ENCODE results near the gene RSPO3.
A peak's percentile ranks its signal among the peaks of the same experiment; 100 is the strongest.

Gene RSPO3

DNA sequence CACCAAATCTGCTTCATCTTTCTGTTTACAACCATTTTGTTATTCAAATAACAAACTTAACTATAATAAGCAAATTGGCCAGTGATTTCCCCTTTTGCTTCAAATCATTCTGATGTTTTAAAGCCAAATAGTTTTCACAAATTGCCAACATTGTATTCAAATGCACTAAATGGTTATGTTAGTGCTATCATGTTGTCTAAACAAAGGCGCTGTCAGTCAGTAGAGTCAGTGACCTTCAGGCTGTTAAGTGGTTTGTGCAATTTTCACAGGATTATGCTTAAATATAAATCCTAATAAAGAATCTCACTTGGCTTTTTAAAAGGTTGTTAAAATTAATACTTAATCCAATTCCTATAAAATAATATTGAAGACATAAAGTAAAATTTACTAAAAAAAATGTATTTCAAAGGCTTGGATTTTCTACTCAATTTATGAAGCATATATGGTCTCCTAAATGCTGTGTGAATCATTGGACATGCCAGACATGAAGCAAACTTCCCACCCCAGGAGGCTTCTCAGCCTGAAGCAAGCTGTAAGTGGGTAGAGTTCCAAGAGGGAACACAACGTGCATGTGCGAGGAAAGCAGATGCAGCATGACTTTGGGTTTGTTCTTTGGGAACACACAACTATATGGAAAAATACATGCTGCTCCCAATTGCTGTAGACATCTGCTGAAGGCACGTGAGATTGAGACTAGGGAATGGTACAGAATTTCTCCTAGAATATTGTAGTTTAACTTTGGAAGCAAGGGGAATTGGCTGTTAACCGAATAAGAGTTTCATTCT is 54.9 kb downstream of the RSPO3 start:
- no peak for DNase-seq

DNA sequence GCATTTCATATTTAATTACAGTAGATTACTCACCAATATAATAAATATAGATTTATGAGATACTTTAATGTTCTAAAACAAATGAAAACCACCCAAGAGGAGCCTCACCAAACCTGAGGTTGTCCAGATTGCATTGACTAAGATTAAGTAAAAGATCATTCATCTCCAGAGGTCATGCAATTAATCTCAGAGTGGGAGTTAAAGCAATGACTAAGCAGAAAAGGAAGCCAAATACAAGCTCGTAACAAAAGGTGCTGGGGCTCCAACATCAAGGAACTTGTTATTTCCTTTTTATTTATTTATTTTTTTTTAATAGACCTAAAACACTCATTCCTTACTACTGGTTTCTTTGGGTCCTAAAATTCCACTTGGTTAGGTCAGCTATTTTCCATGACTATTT is 57.7 kb downstream of the RSPO3 start:
- no CpG with 5 or more reads among the region's 1 CpG for WGBS (ENCODE audit: insufficient coverage)

More for the DNA sequence above, 54.9 kb downstream of the RSPO3 start:
- Histone ChIP-seq H3K4me3 (ENCODE audit: control insufficient read depth in 1 of 7, extremely low read depth in 1 of 7, insufficient read depth in 4 of 7, low read depth in 2 of 7, low read length in 6 of 7) (no peak overlapping the region), H3K9me3 (ENCODE audit: control extremely low read depth in 1 of 5, control insufficient read depth in 4 of 5, insufficient read depth in 2 of 5, low read depth in 1 of 5, low read length in 4 of 5) (no peaks in the 10 kb centered on the region), H3K36me3 (ENCODE audit: control insufficient read depth in 4 of 4, insufficient read depth in 4 of 4, low read length in 3 of 4) (no peaks in the 10 kb centered on the region), H3K27me3 (replicated peaks in 2 of 5; ENCODE audit: control insufficient read depth in 4 of 5, insufficient read depth in 5 of 5, low read length in 4 of 5) (peaks cover 0 to 4% (median 0%) of the 10 kb centered on the region in 5 experiments), H3K27ac (ENCODE audit: insufficient read depth in 1 of 2, low read depth in 1 of 2, low read length in 2 of 2, poor library complexity in 1 of 2, severe bottlenecking in 2 of 2) (no peak overlapping the region), H3K4me1 (ENCODE audit: control extremely low read depth in 1 of 4, control insufficient read depth in 4 of 4, insufficient read depth in 4 of 4, low read length in 3 of 4) (no peaks in the 10 kb centered on the region)
- POLR2A ChIA-PET = no interaction called here
- 83% methylated on average over 1 of the region's 5 CpGs for WGBS (ENCODE audit: insufficient coverage)
- CTCF ChIA-PET = no interaction called here

DNA sequence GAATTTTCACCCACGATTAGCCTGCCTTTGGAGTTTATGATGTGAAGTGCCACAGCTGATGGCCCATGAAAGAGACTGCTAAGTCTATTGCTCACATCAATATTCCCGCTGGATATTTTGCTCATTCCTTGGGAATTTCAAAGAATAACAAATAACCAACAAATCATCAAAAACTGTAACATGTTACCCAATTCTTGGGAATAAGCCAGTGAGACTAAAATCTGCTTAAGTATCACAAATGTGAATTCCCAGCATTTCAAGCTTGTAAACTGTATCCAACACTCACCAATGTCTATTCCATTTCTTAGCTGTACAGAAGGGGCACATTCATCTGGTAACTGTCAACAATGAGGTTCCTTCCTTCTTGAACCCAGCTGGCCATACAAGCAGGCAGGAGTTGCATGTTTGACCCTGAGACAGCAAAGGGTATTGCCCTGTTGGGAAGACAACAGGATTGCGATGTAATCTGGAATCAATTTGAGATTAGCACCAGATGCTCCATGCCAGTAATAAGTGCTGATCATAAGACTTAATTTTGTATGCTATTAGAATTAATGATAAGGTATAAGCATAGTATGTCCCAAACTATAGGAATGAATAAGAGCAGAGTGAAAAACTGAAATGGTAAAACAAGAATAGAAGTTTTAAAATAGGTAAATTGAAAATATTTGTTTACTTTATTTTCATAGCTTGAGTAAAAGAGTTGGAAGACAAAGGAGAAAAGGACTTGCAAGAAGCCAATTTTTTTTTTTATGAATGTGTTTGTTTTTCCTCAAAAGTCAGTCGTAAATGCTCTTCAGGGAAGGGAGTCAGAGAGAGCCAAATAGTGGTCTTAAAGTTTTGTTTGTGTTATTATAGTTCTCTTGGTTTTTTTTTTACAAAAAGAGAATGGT is 58.8 kb downstream of the RSPO3 start:
- CTCF ChIA-PET = interaction anchor here (1.7 kb wide), 1 partner anchor 11 kb away, joined by 7 read pairs; no protein-coding TSS in a partner anchor
- H3K27me3 ChIP-seq (replicated peaks in 2 of 5; ENCODE audit: control insufficient read depth in 4 of 5, insufficient read depth in 5 of 5, low read length in 4 of 5) = peaks cover 0 to 7% (median 0%) of the 10 kb centered on the region in 5 experiments
- H3K36me3 ChIP-seq (ENCODE audit: control insufficient read depth in 4 of 4, insufficient read depth in 4 of 4, low read length in 3 of 4) = no peaks in the 10 kb centered on the region
- H3K4me1 ChIP-seq (ENCODE audit: control extremely low read depth in 1 of 4, control insufficient read depth in 4 of 4, insufficient read depth in 4 of 4, low read length in 3 of 4) = no peaks in the 10 kb centered on the region
- WGBS (ENCODE audit: insufficient coverage) = 94% methylated on average over 3 of the region's 4 CpGs
- H3K27ac ChIP-seq (ENCODE audit: insufficient read depth in 1 of 2, low read depth in 1 of 2, low read length in 2 of 2, poor library complexity in 1 of 2, severe bottlenecking in 2 of 2) = no peak overlapping the region
- no peak for DNase-seq
- peaks cover 0 to 2% (median 0%) of the 10 kb centered on the region in 5 experiments for H3K9me3 ChIP-seq (ENCODE audit: control extremely low read depth in 1 of 5, control insufficient read depth in 4 of 5, insufficient read depth in 2 of 5, low read depth in 1 of 5, low read length in 4 of 5)
- H3K4me3 ChIP-seq (ENCODE audit: control insufficient read depth in 1 of 7, extremely low read depth in 1 of 7, insufficient read depth in 4 of 7, low read depth in 2 of 7, low read length in 6 of 7) = no peak overlapping the region
- POLR2A ChIA-PET = no interaction called here

More for the DNA sequence above, 57.7 kb downstream of the RSPO3 start:
- no peaks in the 10 kb centered on the region for H3K9me3 ChIP-seq (ENCODE audit: control extremely low read depth in 1 of 5, control insufficient read depth in 4 of 5, insufficient read depth in 2 of 5, low read depth in 1 of 5, low read length in 4 of 5)
- H3K4me3 ChIP-seq (ENCODE audit: control insufficient read depth in 1 of 7, extremely low read depth in 1 of 7, insufficient read depth in 4 of 7, low read depth in 2 of 7, low read length in 6 of 7) = no peak overlapping the region
- ChIA-PET POLR2A (no interaction called here), CTCF (interaction anchor here (1.7 kb wide), 1 partner anchor 12 kb away, joined by 7 read pairs; no protein-coding TSS in a partner anchor)
- no peaks in the 10 kb centered on the region for H3K36me3 ChIP-seq (ENCODE audit: control insufficient read depth in 4 of 4, insufficient read depth in 4 of 4, low read length in 3 of 4)
- peaks cover 0 to 7% (median 0%) of the 10 kb centered on the region in 5 experiments for H3K27me3 ChIP-seq (replicated peaks in 2 of 5; ENCODE audit: control insufficient read depth in 4 of 5, insufficient read depth in 5 of 5, low read length in 4 of 5)
- peak in 2 of 3 donors; percentile 15 to 16 for DNase-seq
- no peaks in the 10 kb centered on the region for H3K4me1 ChIP-seq (ENCODE audit: control extremely low read depth in 1 of 4, control insufficient read depth in 4 of 4, insufficient read depth in 4 of 4, low read length in 3 of 4)
- no peak overlapping the region for H3K27ac ChIP-seq (ENCODE audit: insufficient read depth in 1 of 2, low read depth in 1 of 2, low read length in 2 of 2, poor library complexity in 1 of 2, severe bottlenecking in 2 of 2)

DNA sequence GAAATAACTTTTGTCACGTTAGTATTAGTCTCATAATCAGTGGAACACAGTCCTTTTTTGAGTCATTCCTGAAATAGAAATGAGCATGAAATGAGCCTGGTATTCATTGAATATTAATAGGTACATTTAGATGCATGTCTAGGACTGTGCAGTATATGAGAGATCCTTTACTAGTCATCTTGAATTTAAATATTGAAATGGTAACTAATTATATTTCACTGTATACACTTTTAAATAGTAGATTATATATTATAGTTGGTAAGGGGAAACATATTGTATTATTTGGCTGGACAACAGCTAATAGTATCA is 59.4 kb downstream of the RSPO3 start:
- H3K36me3 ChIP-seq (ENCODE audit: control insufficient read depth in 4 of 4, insufficient read depth in 4 of 4, low read length in 3 of 4) = no peaks in the 10 kb centered on the region
- peaks cover 0 to 2% (median 0%) of the 10 kb centered on the region in 5 experiments for H3K9me3 ChIP-seq (ENCODE audit: control extremely low read depth in 1 of 5, control insufficient read depth in 4 of 5, insufficient read depth in 2 of 5, low read depth in 1 of 5, low read length in 4 of 5)
- ChIA-PET POLR2A (no interaction called here), CTCF (no interaction called here)
- H3K27me3 ChIP-seq (replicated peaks in 2 of 5; ENCODE audit: control insufficient read depth in 4 of 5, insufficient read depth in 5 of 5, low read length in 4 of 5) = peaks cover 0 to 7% (median 0%) of the 10 kb centered on the region in 5 experiments
- no peaks in the 10 kb centered on the region for H3K4me1 ChIP-seq (ENCODE audit: control extremely low read depth in 1 of 4, control insufficient read depth in 4 of 4, insufficient read depth in 4 of 4, low read length in 3 of 4)
- DNase-seq = no peak
- no peak overlapping the region for H3K27ac ChIP-seq (ENCODE audit: insufficient read depth in 1 of 2, low read depth in 1 of 2, low read length in 2 of 2, poor library complexity in 1 of 2, severe bottlenecking in 2 of 2)
- H3K4me3 ChIP-seq (ENCODE audit: control insufficient read depth in 1 of 7, extremely low read depth in 1 of 7, insufficient read depth in 4 of 7, low read depth in 2 of 7, low read length in 6 of 7) = no peak overlapping the region
- no CpG with 5 or more reads among the region's 1 CpG for WGBS (ENCODE audit: insufficient coverage)

DNA sequence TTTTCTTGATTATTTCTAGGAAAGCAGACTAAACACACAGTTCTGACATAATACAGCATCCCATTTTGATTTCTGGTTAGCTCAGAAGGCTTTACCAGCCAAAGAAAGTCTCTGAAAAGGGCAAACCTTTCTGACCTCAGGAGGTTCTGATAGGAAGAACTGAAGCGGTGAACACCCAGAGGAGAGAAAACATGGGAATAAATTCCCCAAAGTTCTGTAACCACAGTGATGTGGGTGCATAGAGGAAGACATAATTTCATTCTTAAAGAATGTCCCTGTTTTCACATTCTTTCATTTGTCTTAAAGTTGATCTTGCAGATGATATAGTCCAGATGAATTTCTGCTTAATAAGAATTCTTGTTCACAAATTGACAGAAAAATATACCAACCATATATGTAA is 60.3 kb downstream of the RSPO3 start:
- ChIA-PET CTCF (interaction anchor here (1.4 kb wide), 1 partner anchor 14 kb away, joined by 3 read pairs; no protein-coding TSS in a partner anchor), POLR2A (no interaction called here)
- DNase-seq = no peak
- Histone ChIP-seq H3K9me3 (ENCODE audit: control extremely low read depth in 1 of 5, control insufficient read depth in 4 of 5, insufficient read depth in 2 of 5, low read depth in 1 of 5, low read length in 4 of 5) (peaks cover 0 to 2% (median 0%) of the 10 kb centered on the region in 5 experiments), H3K4me1 (ENCODE audit: control extremely low read depth in 1 of 4, control insufficient read depth in 4 of 4, insufficient read depth in 4 of 4, low read length in 3 of 4) (no peaks in the 10 kb centered on the region), H3K27ac (ENCODE audit: insufficient read depth in 1 of 2, low read depth in 1 of 2, low read length in 2 of 2, poor library complexity in 1 of 2, severe bottlenecking in 2 of 2) (no peak overlapping the region), H3K36me3 (ENCODE audit: control insufficient read depth in 4 of 4, insufficient read depth in 4 of 4, low read length in 3 of 4) (no peaks in the 10 kb centered on the region), H3K27me3 (replicated peaks in 2 of 5; ENCODE audit: control insufficient read depth in 4 of 5, insufficient read depth in 5 of 5, low read length in 4 of 5) (peaks cover 0 to 7% (median 0%) of the 10 kb centered on the region in 5 experiments), H3K4me3 (ENCODE audit: control insufficient read depth in 1 of 7, extremely low read depth in 1 of 7, insufficient read depth in 4 of 7, low read depth in 2 of 7, low read length in 6 of 7) (no peak overlapping the region)
- no CpG with 5 or more reads among the region's 1 CpG for WGBS (ENCODE audit: insufficient coverage)

DNA sequence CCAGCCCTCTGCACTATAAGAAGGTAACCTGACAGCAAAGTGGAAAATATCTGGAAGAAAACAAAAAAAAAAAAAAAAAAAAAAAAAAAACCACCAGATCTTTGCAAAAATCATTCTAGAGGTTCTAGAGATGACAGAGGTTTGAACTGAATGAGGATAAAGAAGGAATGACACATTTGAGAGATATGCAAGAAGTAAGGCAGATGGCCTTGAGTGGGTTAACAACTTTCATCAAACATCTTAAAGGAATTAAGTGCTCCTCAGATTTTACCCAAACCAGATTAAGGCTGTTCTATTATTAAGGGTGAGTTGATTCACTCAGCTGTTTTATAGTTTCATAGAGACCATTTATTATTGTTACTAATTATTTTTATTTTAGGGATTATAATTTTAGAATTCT is 62.0 kb downstream of the RSPO3 start:
- H3K27ac ChIP-seq (ENCODE audit: insufficient read depth in 1 of 2, low read depth in 1 of 2, low read length in 2 of 2, poor library complexity in 1 of 2, severe bottlenecking in 2 of 2) = no peak overlapping the region
- H3K36me3 ChIP-seq (ENCODE audit: control insufficient read depth in 4 of 4, insufficient read depth in 4 of 4, low read length in 3 of 4) = no peaks in the 10 kb centered on the region
- H3K9me3 ChIP-seq (ENCODE audit: control extremely low read depth in 1 of 5, control insufficient read depth in 4 of 5, insufficient read depth in 2 of 5, low read depth in 1 of 5, low read length in 4 of 5) = peaks cover 0 to 2% (median 0%) of the 10 kb centered on the region in 5 experiments
- DNase-seq = no peak
- no peaks in the 10 kb centered on the region for H3K4me1 ChIP-seq (ENCODE audit: control extremely low read depth in 1 of 4, control insufficient read depth in 4 of 4, insufficient read depth in 4 of 4, low read length in 3 of 4)
- peaks cover 0 to 7% (median 0%) of the 10 kb centered on the region in 5 experiments for H3K27me3 ChIP-seq (replicated peaks in 2 of 5; ENCODE audit: control insufficient read depth in 4 of 5, insufficient read depth in 5 of 5, low read length in 4 of 5)
- no peak overlapping the region for H3K4me3 ChIP-seq (ENCODE audit: control insufficient read depth in 1 of 7, extremely low read depth in 1 of 7, insufficient read depth in 4 of 7, low read depth in 2 of 7, low read length in 6 of 7)
- ChIA-PET POLR2A (no interaction called here), CTCF (no interaction called here)

DNA sequence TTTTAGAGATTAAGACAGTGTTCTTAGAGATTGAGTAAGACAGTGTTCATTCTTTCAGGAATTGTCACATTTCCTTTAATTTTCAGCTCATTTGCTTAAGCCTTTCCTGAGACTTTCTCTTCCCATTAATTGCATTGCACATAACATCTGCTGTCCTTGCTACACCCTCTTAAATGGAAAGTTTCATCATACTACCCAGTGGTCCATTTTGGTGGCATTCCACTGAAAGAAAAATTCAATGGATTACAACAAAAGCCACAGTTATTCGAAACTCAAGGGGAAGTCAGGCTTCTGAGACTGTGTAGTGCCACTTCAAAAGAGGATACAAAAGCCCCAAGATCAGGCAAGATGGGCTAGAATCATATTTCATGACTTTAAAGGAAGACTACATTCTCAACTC is 64.0 kb downstream of the RSPO3 start:
- Histone ChIP-seq H3K36me3 (ENCODE audit: control insufficient read depth in 4 of 4, insufficient read depth in 4 of 4, low read length in 3 of 4) (no peaks in the 10 kb centered on the region), H3K9me3 (ENCODE audit: control extremely low read depth in 1 of 5, control insufficient read depth in 4 of 5, insufficient read depth in 2 of 5, low read depth in 1 of 5, low read length in 4 of 5) (peaks cover 0 to 2% (median 0%) of the 10 kb centered on the region in 5 experiments), H3K4me3 (ENCODE audit: control insufficient read depth in 1 of 7, extremely low read depth in 1 of 7, insufficient read depth in 4 of 7, low read depth in 2 of 7, low read length in 6 of 7) (no peak overlapping the region), H3K27ac (ENCODE audit: insufficient read depth in 1 of 2, low read depth in 1 of 2, low read length in 2 of 2, poor library complexity in 1 of 2, severe bottlenecking in 2 of 2) (no peak overlapping the region), H3K27me3 (replicated peaks in 2 of 5; ENCODE audit: control insufficient read depth in 4 of 5, insufficient read depth in 5 of 5, low read length in 4 of 5) (peaks cover 0 to 7% (median 0%) of the 10 kb centered on the region in 5 experiments), H3K4me1 (ENCODE audit: control extremely low read depth in 1 of 4, control insufficient read depth in 4 of 4, insufficient read depth in 4 of 4, low read length in 3 of 4) (no peaks in the 10 kb centered on the region)
- POLR2A ChIA-PET = no interaction called here
- 91% methylated on average over 1 of the region's 1 CpG for WGBS (ENCODE audit: insufficient coverage)
- CTCF ChIA-PET = no interaction called here
- no peak for DNase-seq
